ENCODE measurements around the gene TAS2R3.

TAS2R3 gene

DNA sequence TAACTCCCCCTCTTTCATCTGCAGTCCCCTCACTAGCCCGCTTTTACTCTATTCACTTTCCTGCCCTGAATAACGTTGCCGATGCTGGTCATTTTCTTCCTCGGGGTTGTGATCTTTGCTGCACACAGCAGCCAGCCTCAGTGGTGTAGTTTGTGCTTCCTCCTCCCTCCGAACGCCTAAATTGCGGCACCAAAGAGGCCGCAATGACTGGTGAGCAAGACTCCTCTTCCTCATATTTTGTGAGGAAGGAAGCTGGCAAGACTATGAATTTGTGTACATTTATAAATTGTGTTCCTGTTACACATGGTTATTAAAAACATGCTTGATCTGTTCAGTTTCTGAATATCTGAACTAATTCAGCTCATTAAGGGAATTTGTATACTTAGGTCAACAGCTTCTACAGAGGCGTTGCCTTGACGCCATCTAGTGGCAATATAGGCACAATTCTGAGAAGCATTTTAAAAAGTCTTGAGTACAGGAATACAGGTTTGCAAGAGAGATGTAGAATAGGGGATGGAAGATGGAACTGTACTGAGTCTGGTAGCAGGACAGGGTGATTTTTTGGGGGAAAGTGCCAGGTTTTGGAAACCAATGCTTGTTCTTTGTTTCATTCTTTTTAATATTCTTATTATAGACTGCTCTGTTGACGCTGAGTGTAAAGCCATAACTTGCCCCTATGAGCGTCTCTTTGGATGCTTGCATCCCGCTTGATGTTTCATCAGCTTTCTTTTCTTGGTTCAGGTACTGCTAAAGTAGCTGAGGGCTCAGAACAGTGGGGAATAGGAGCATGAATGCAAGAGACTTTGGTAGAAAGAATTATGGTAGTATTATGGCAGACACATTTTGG is 22.0 kb downstream of the TAS2R3 start:
- DNase-seq (ENCODE audit: low spot score) = peak; percentile 40

DNA sequence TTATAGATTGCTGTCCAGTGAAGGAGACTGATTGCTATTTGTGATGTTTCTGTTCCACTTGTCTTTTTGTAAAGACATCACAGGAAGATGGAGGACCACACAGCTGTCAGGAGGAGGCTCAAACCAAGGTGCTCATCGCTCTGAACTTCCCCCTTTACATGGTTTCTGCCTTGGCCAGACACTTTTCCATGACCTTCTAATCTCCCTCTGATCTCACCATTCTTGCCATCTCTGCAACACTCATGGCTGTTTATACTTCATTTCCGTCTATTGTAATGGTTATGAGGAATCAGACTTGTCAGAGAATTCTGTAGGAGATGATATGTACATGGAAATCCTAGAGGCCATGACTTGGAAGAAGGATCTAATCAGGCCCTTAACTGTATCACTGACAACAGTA is 24.4 kb downstream of the TAS2R3 start:
- no peak for DNase-seq (ENCODE audit: low spot score)

DNA sequence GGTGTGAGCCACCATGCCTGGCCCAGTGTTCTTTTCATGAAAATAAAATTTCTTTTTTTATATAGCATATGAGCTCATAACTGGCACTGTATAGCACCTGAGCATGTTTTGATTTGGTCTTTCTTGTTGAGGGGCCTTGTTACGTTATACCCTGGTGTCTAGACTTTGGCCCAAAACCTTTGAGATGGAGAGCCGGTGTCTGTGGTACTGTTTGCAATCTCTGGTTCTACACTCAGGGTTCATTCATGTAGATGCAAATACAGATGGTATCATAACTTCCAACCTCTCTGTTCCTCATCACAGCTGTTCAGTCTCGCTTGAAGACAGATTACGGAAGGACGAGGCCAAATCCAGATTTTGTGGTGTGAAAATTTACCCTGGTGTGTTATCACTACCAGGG is 26.0 kb downstream of the TAS2R3 start, which contains the start of gene TAS2R5:
Gene TAS2R5 (plus strand): TSS at position 301 of the 400 bp plus-strand sequence. CDS start 145 bp downstream, outside the sequence.
- DNase-seq (ENCODE audit: low spot score) = no peak

DNA sequence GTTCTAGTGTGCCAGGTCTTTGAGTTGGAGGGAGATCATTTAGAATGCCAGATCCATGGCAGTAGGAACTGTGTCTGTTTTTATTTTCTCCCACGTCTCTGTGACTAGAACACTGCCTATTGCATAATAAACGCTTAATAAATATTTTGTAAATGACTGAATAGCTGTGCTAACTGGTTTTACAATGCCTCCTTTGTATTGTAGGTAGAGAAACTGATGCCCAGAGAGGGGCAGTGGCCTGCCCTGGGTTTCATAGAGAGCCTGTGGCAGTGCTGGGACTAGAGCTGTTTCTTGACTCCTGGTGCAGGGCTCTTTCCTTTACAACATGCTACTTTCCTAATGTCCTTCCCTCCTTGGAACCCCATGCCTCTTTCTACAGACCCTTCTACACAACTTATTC is 28.6 kb downstream of the TAS2R3 start:
- no peak for DNase-seq (ENCODE audit: low spot score)
